ENCODE data around the gene GGACT. TPM values are rescaled to one million over a fixed set of nuclear protein-coding genes. Genes with fewer than 3 reads are reported as not detected.

The GGACT gene
- total and polyA plus RNA-seq, 2 of the 8 experiments (the other 6 are each of a cell fraction or from before 2014, with no cell fraction given): 1.1 to 1.5 TPM

DNA sequence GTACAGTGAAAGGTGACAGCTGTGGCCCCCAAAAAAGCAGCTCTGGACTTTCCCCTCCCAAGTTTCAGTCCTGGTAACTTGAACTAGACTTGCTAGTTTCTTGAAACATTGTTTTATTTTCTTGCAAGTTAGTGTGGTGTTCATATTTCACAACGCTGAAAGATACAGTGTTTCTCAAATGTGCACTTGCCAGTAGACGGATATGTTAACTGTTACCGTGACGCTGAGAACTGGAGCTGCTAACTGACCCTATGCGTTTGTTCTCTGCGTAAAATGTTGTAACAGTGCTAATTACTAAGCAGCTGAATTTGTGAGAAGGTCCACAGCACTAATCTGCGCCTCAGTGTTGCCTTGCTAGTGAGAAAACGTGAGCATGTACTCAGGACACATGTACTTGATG, 79.6 kb downstream of the GGACT start:
- Histone ChIP-seq H4K5ac (ENCODE audit: insufficient read length, low read depth, low read length) (peak overlapping the region; percentile 68), H3K79me1 (ENCODE audit: low read depth, low read length) (no peaks in the 10 kb centered on the region), H3K23ac (ENCODE audit: insufficient read length) (no peak overlapping the region), H3K79me2 (ENCODE audit: control insufficient read depth in 1 of 2, insufficient read depth in 2 of 2, low read length in 2 of 2) (no peaks in the 10 kb centered on the region), H2BK12ac (ENCODE audit: low read depth, low read length) (peak overlapping the region; percentile 86), H3K4me2 (ENCODE audit: insufficient read depth in 1 of 2, low read depth in 2 of 2, low read length in 2 of 2) (peak overlapping the region in 1 of 2 experiments; percentile 6; a peak in 2 of 4 replicates), H2AFZ (ENCODE audit: low read length) (no peak overlapping the region), H2BK5ac (ENCODE audit: low read depth, low read length) (peak overlapping the region; percentile 94; the same call in 1 of the 2 replicates), H2BK15ac (ENCODE audit: low read length) (no peak overlapping the region), H3K9me3 (ENCODE audit: insufficient read depth in 2 of 2, low read depth in 1 of 2, low read length in 1 of 2) (no peaks in the 10 kb centered on the region), H2AK5ac (ENCODE audit: low read depth, low read length) (peak overlapping the region; percentile 90; the same call in 1 of the 2 replicates), H3K56ac (replicated peaks; ENCODE audit: insufficient read length, low read depth, low read length) (no peak overlapping the region), H3K4ac (replicated peaks; ENCODE audit: insufficient read length, low read depth, low read length) (peak overlapping the region; percentile 3), H3K14ac (ENCODE audit: insufficient read length) (no peak overlapping the region), H4K8ac (ENCODE audit: extremely low read depth, insufficient read depth, low read length) (no peak overlapping the region), H3K23me2 (ENCODE audit: low read depth, low read length) (no peaks in the 10 kb centered on the region), H3K18ac (ENCODE audit: extremely low read depth, low read length) (peak overlapping the region; percentile 86), H3K36me3 (ENCODE audit: control insufficient read depth in 2 of 4, insufficient read depth in 4 of 4, low read length in 3 of 4) (no peaks in the 10 kb centered on the region), H3K4me1 (replicated peaks in 1 of 4; ENCODE audit: control insufficient read depth in 3 of 4, insufficient read depth in 4 of 4, low read length in 3 of 4) (peaks cover 0 to 35% (median 19%) of the 10 kb centered on the region in 4 experiments; a peak in 6 of 7 replicates), H3K9ac (replicated peaks in 1 of 4; ENCODE audit: extremely low read depth in 1 of 4, low read depth in 3 of 4, low read length in 3 of 4) (no peak overlapping the region; a peak in 1 of 7 replicates), H3K27me3 (replicated peaks in 1 of 4; ENCODE audit: control insufficient read depth in 3 of 4, extremely low read depth in 1 of 4, insufficient read depth in 3 of 4, low read length in 3 of 4) (no peaks in the 10 kb centered on the region), H3K4me3 (ENCODE audit: extremely low read depth in 1 of 4, insufficient read depth in 2 of 4, low read depth in 3 of 4, low read length in 4 of 4) (no peak overlapping the region), H4K91ac (replicated peaks; ENCODE audit: insufficient read length, low read length) (peak overlapping the region; percentile 99), H4K20me1 (replicated peaks in 1 of 2; ENCODE audit: control insufficient read depth in 1 of 2, insufficient read depth in 2 of 2, low read length in 2 of 2) (no peaks in the 10 kb centered on the region), H3K27ac (ENCODE audit: low read depth, low read length) (peak overlapping the region; percentile 53; the same call in 1 of the 2 replicates), H2BK20ac (ENCODE audit: low read length) (peak overlapping the region; percentile 99), H2BK120ac (replicated peaks; ENCODE audit: low read depth, low read length) (peak overlapping the region; percentile 90)
- WGBS, 2 experiments (ENCODE audit: extremely low coverage in 1 of 2, insufficient coverage in 1 of 2, insufficient read length in 1 of 2, insufficient replicate concordance in 2 of 2, low coverage in 1 of 2, low lambda C conversion rate in 2 of 2, missing lambda C conversion rate in 1 of 2): 81% methylated on average over 8 of the region's 8 CpGs; no CpG with 5 or more reads in 1 of the 2 experiments
- POLR2A ChIA-PET (ENCODE audit: partially characterized antibody): interaction anchor here (0.6 to 1.5 kb wide), 2 partner anchors 18 to 66 kb away, joined by 3 to 4 read pairs; no protein-coding TSS in a partner anchor
- peak; percentile 42 for FAIRE-seq
- no peak for DNase-seq (ENCODE audit: low read depth in 1 of 2, low spot score in 2 of 2)
- CTCF ChIA-PET (ENCODE audit: partially characterized antibody): interaction anchor here (1.0 to 5.0 kb wide), 3 partner anchors 7 to 451 kb away, joined by 3 to 16 read pairs (median 3); no protein-coding TSS in a partner anchor
- TF ChIP-seq YY1 (IDR thresholded peaks at IDR 0.05; ENCODE audit: low read depth, low read length) (no peak), KDM4A (IDR thresholded peaks at IDR 0.05; ENCODE audit: low read depth, low read length, severe bottlenecking) (no peak), SP4 (IDR thresholded peaks at IDR 0.05; ENCODE audit: low read length) (no peak), SIRT6 (IDR thresholded peaks at IDR 0.05; ENCODE audit: low read length) (no peak), GABPA (IDR thresholded peaks at IDR 0.05; ENCODE audit: borderline replicate concordance, insufficient read depth, low read length) (no peak), SP2 (IDR thresholded peaks at IDR 0.05; ENCODE audit: low read length) (no peak), EP300 (IDR thresholded peaks at IDR 0.05; ENCODE audit: borderline replicate concordance in 1 of 2, low read depth in 2 of 2, low read length in 2 of 2) (no peak), CBX5 (IDR thresholded peaks at IDR 0.05; ENCODE audit: low read depth, low read length) (no peak), KDM1A (IDR thresholded peaks at IDR 0.05; ENCODE audit: borderline replicate concordance, low read length) (no peak), ZNF274 (IDR thresholded peaks at IDR 0.05; ENCODE audit: borderline replicate concordance, extremely low read depth, low read length) (no peak), RAD21 (IDR thresholded peaks at IDR 0.05 in 1 of 2, conservative IDR thresholded peaks at IDR 0.05 in 1 of 2; ENCODE audit: low read depth in 2 of 2, low read length in 2 of 2) (no peak), BRCA1 (IDR thresholded peaks at IDR 0.05; ENCODE audit: low read depth, low read length) (no peak)
- TF ChIP-seq, protein P1, sequence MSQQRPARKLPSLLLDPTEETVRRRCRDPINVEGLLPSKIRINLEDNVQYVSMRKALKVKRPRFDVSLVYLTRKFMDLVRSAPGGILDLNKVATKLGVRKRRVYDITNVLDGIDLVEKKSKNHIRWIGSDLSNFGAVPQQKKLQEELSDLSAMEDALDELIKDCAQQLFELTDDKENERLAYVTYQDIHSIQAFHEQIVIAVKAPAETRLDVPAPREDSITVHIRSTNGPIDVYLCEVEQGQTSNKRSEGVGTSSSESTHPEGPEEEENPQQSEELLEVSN (IDR thresholded peaks at IDR 0.05): no peak

All from H1 (cell line).